GM12864 (cell line): ENCODE measurements around the gene SELPLG.
"Not testable (repeated sequence)": the region's sequence is repeated elsewhere in the genome, so short reads cannot be mapped to it uniquely, and the experiment has no call there.

ENCODE experiments used
- DNase-seq: peaks from one replicate; pipeline ENCODE4 v3.0.0-alpha.2; 2011; ENCODE audit warnings: low read depth
- H3K4me3 ChIP-seq: 2 replicates; pipeline ENCODE4 v1.5.1; 2011; ENCODE audit warnings: mild to moderate bottlenecking, low read depth, low read length, control low read depth
- CTCF ChIP-seq: IDR thresholded peaks from 2 replicates; pipeline ENCODE4 v1.5.1; 2011; ENCODE audit warnings: low read depth, mild to moderate bottlenecking, moderate library complexity, low read length, control low read depth, inconsistent platforms; ENCODE audit errors: missing control alignments

The SELPLG gene

GRCh38 chr12:108621161-108621560 lies 12.5 kb downstream of the SELPLG start:
- H3K4me3 ChIP-seq: no peak overlapping the region
- no peak for TF ChIP-seq CTCF
- DNase-seq: no peak

GRCh38 chr12:108620236-108620879 lies 13.3 kb downstream of the SELPLG start:
- TF ChIP-seq CTCF: no peak
- no peak for DNase-seq
- no peak overlapping the region for H3K4me3 ChIP-seq

DNA sequence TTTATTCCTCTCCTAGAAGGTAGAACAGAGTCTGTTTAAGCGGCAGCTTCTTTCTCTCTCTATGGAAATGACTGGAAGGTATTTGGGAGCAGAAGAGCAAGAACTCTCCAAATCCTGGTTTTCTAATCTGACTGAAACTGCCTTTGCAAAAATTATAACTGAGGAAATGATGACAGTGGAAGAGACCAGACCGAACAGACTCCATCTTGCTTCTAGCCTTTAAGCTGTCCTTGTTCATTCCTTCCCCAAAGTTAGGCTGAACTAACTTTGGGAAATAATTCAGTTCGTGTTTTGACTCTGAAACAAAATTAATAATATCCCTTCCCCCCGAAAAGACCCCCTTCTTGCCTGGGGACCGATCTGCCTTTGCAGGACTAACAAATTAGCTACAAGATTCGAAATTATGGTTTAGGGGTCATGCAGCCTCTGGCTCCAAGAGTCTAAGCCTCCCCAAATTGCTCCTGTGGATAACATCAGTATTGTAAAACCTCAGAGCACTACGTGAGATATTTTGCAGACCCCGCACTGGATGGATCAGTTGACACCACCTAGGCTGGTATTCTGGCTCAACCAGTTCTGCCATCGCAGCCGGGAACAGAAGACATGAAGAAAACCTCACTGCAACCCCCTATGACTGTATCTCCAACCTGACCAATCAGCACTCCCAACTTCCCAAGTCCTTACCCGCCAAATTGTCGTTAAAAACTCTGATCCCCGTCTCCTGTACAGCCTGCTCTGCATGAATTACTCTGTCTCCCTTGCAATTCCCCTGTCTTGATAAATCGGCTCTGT lies 14.1 kb downstream of the SELPLG start:
- no peak for DNase-seq
- no peak overlapping the region for H3K4me3 ChIP-seq
- TF ChIP-seq CTCF: no peak

GRCh38 chr12:108618953-108619274 lies 14.8 kb downstream of the SELPLG start:
- H3K4me3 ChIP-seq, DNase-seq: not testable (repeated sequence)

GRCh38 chr12:108618079-108618952 lies 15.4 kb downstream of the SELPLG start:
- no peak overlapping the region for H3K4me3 ChIP-seq
- DNase-seq: peak; percentile 61
- TF ChIP-seq CTCF: peak; percentile 92

- no peak overlapping the region for H3K4me3 ChIP-seq
- peak; percentile 90 for DNase-seq
- no peak for TF ChIP-seq CTCF
These were observed 16.5 kb downstream of the SELPLG start for GRCh38 chr12:108616941-108617858.

GRCh38 chr12:108616359-108616758 lies 17.3 kb downstream of the SELPLG start:
- DNase-seq: no peak
- no peak overlapping the region for H3K4me3 ChIP-seq
- TF ChIP-seq CTCF: no peak
